ENCODE measurements around the gene SH2B2.
"Not testable (repeated sequence)": the region's sequence is repeated elsewhere in the genome, so short reads cannot be mapped to it uniquely, and the experiment has no call there.

SH2B2 gene

GRCh38 chr7:102287111-102287980, 678 bp downstream of the SH2B2 start:
- DNase-seq = no peak

GRCh38 chr7:102287981-102288278, 1.3 kb downstream of the SH2B2 start:
- no peak for DNase-seq

GRCh38 chr7:102288285-102288930, 1.7 kb downstream of the SH2B2 start:
- DNase-seq = no peak

GRCh38 chr7:102289057-102289456, 2.4 kb downstream of the SH2B2 start:
- DNase-seq = no peak

GRCh38 chr7:102291056-102291915, 4.6 kb downstream of the SH2B2 start:
- no peak for DNase-seq

GRCh38 chr7:102291916-102292267, 5.2 kb downstream of the SH2B2 start:
- no peak for DNase-seq

- DNase-seq = no peak
These were observed 6.4 kb downstream of the SH2B2 start for GRCh38 chr7:102292813-102293798.

GRCh38 chr7:102294589-102294988, 7.9 kb downstream of the SH2B2 start:
- no peak for DNase-seq

- DNase-seq = no peak
These were observed 8.9 kb downstream of the SH2B2 start for GRCh38 chr7:102295346-102296178.

GRCh38 chr7:102296179-102296438, 9.4 kb downstream of the SH2B2 start:
- DNase-seq = no peak

- no peak for DNase-seq
These were observed 9.8 kb downstream of the SH2B2 start for GRCh38 chr7:102296514-102296913.

GRCh38 chr7:102297487-102298218, 11.0 kb downstream of the SH2B2 start:
- no peak for DNase-seq

GRCh38 chr7:102300643-102301221, 14.1 kb downstream of the SH2B2 start:
- DNase-seq = no peak

- DNase-seq = not testable (repeated sequence)
These were observed 14.7 kb downstream of the SH2B2 start for GRCh38 chr7:102301367-102301766.

GRCh38 chr7:102302025-102302424, 15.4 kb downstream of the SH2B2 start:
- no peak for DNase-seq

- DNase-seq = no peak
These were observed 17.2 kb downstream of the SH2B2 start for GRCh38 chr7:102303669-102304422.

- no peak for DNase-seq
These were observed 18.0 kb downstream of the SH2B2 start for GRCh38 chr7:102304668-102305067.

GRCh38 chr7:102305414-102306268, 19.0 kb downstream of the SH2B2 start:
- no peak for DNase-seq
